SK-N-SH (cell line): ENCODE measurements around the gene TMEM144. TPM values are rescaled to one million over a fixed set of nuclear protein-coding genes. Genes with fewer than 3 reads are reported as not detected.

Experiments
- CTCF ChIA-PET: fragments of 300-600, 350-600 bp; formaldehyde crosslinking; extraction: SDS; loops from one replicate; lab custom pipeline; 2021; lab: Yijun Ruan, JAX
- POLR2A ChIA-PET: fragments of 350-600 bp; sonication (Branson Sonifier 250); formaldehyde crosslinking; extraction: SDS; loops from one replicate; lab custom pipeline; 2020; ENCODE audit warnings: antibody characterized with exemption, inconsistent platforms; lab: Yijun Ruan, JAX
- DNase-seq: peaks from one replicate; pipeline ENCODE4 v3.0.0; 2012
- H2AFZ ChIP-seq: fragments of 200-600 bp; sonication (generic); 2 replicates; pipeline ENCODE4 v1.8.1; 2016; ENCODE audit warnings: antibody characterized with exemption, mild to moderate bottlenecking, low read depth
- H3F3A ChIP-seq: fragments of 200-600 bp; sonication (generic); replicated peaks from 2 replicates; pipeline ENCODE3; 2016; ENCODE audit warnings: antibody characterized with exemption, mild to moderate bottlenecking; ENCODE audit not compliant: insufficient read depth
- H3K27ac ChIP-seq, 2 experiments: fragments of 200-500 bp in 1 of 2; fragments of 200-600 bp in 1 of 2; sonication (Bioruptor generic) in 1 of 2; sonication (generic), shearing (Covaris generic) in 1 of 2; 2 replicates each; pipeline versions ENCODE4 v1.5.1 to v1.6.1; 2014 to 2016; ENCODE audit warnings: low read depth in 2 of 2, inconsistent platforms in 1 of 2, low read length in 1 of 2, mild to moderate bottlenecking in 1 of 2, mixed read lengths in 1 of 2
- H3K27me3 ChIP-seq: fragments of 200-600 bp; sonication (generic), shearing (Covaris generic); 2 replicates; pipeline ENCODE4 v1.6.1; 2016; ENCODE audit warnings: mixed run types; ENCODE audit not compliant: insufficient read depth
- H3K36me3 ChIP-seq, 2 experiments: fragments of 200-500 bp in 1 of 2; fragments of 200-600 bp in 1 of 2; sonication (Bioruptor generic) in 1 of 2; sonication (generic) in 1 of 2; replicated peaks in 1 of 2; 2 replicates each; pipeline versions ENCODE3 to v1.5.1; 2014 to 2016; ENCODE audit warnings: low read length in 1 of 2, mild to moderate bottlenecking in 1 of 2; ENCODE audit not compliant: insufficient read depth in 2 of 2, control insufficient read depth in 1 of 2
- H3K4me1 ChIP-seq, 2 experiments: fragments of 200-500 bp in 1 of 2; fragments of 200-600 bp in 1 of 2; sonication (Bioruptor generic) in 1 of 2; sonication (generic), shearing (Covaris generic) in 1 of 2; 2 replicates each; pipeline versions ENCODE4 v1.5.1 to v1.6.1; 2014 to 2016; ENCODE audit warnings: low read depth in 1 of 2, low read length in 1 of 2, mixed run types in 1 of 2; ENCODE audit not compliant: insufficient read depth in 2 of 2, control insufficient read depth in 1 of 2
- H3K4me2 ChIP-seq: fragments of 200-600 bp; sonication (generic), shearing (Covaris generic); 2 replicates; pipeline ENCODE4 v1.6.1; 2017; ENCODE audit warnings: mixed run types
- H3K4me3 ChIP-seq, 2 experiments: fragments of 200-500 bp in 1 of 2; fragments of 200-600 bp in 1 of 2; sonication (Bioruptor generic) in 1 of 2; sonication (generic), shearing (Covaris generic) in 1 of 2; 2 replicates each; pipeline versions ENCODE4 v1.5.1 to v1.8.1; 2014 to 2016; ENCODE audit warnings: low read depth in 2 of 2, inconsistent platforms in 1 of 2, low read length in 1 of 2, mild to moderate bottlenecking in 1 of 2, mixed read lengths in 1 of 2, moderate library complexity in 1 of 2
- H3K79me2 ChIP-seq: fragments of 200-600 bp; sonication (generic); 2 replicates; pipeline ENCODE4 v1.8.1; 2017; ENCODE audit warnings: mild to moderate bottlenecking; ENCODE audit not compliant: insufficient read depth
- H3K9ac ChIP-seq: fragments of 200-600 bp; sonication (generic); 2 replicates; pipeline ENCODE4 v1.6.1; 2017; ENCODE audit warnings: mixed run types
- H3K9me2 ChIP-seq: fragments of 200-600 bp; sonication (generic); 2 replicates; pipeline ENCODE4 v1.6.1; 2017; ENCODE audit warnings: mixed run types
- H3K9me3 ChIP-seq: fragments of 200-600 bp; sonication (generic); 2 replicates; pipeline ENCODE4 v1.6.1; 2017; ENCODE audit warnings: mixed run types, mild to moderate bottlenecking, moderate library complexity
- H4K20me1 ChIP-seq: fragments of 200-600 bp; sonication (generic); 2 replicates; pipeline ENCODE4 v1.6.1; 2017; ENCODE audit warnings: mild to moderate bottlenecking, mixed run types; ENCODE audit not compliant: insufficient read depth
- CHD2 ChIP-seq: fragments of 150-350 bp; IDR thresholded peaks from 2 replicates; pipeline ENCODE4 v1.6.1; 2018; ENCODE audit warnings: low read length; ENCODE audit not compliant: partially characterized antibody
- ELF1 ChIP-seq: IDR thresholded peaks from 2 replicates; pipeline ENCODE4 v1.4.0; 2012
- EP300 ChIP-seq, 2 experiments: IDR thresholded peaks; 2 replicates each; pipeline versions ENCODE4 v1.4.0 to v1.6.1; 2012; ENCODE audit warnings: borderline replicate concordance in 1 of 2, low read depth in 1 of 2, low read length in 1 of 2
- EZH2phosphoT487 ChIP-seq: fragments of 200-600 bp; sonication (generic); IDR thresholded peaks from 2 replicates; pipeline ENCODE4 v1.6.1; 2017; ENCODE audit warnings: low read depth, mixed run types, mild to moderate bottlenecking, antibody characterized with exemption, moderate library complexity, borderline replicate concordance
- FOSL2 ChIP-seq: IDR thresholded peaks from 2 replicates; pipeline ENCODE4 v1.4.0; 2012; ENCODE audit warnings: low read depth, mild to moderate bottlenecking, moderate library complexity, borderline replicate concordance
- FOXM1 ChIP-seq: IDR thresholded peaks from 2 replicates; pipeline ENCODE4 v1.4.0; 2012; ENCODE audit warnings: low read depth, mild to moderate bottlenecking
- GATA2 ChIP-seq: sonication (generic); formaldehyde crosslinking; IDR thresholded peaks from 2 replicates; pipeline ENCODE4 v1.5.0; 2020; ENCODE audit warnings: mild to moderate bottlenecking, missing genetic modification reagents
- JUND ChIP-seq: IDR thresholded peaks from 2 replicates; pipeline ENCODE4 v1.4.0; 2012
- MAX ChIP-seq: IDR thresholded peaks from 2 replicates; pipeline ENCODE4 v1.4.0; 2012; ENCODE audit warnings: low read depth
- MEF2A ChIP-seq: IDR thresholded peaks from 2 replicates; pipeline ENCODE4 v1.4.0; 2012; ENCODE audit warnings: low read depth, borderline replicate concordance
- NRF1 ChIP-seq: IDR thresholded peaks from 2 replicates; pipeline ENCODE4 v1.6.1; 2012; ENCODE audit warnings: low read depth, mild to moderate bottlenecking, low read length
- PBX3 ChIP-seq: IDR thresholded peaks from 2 replicates; pipeline ENCODE4; 2012
- POLR2AphosphoS5 ChIP-seq: IDR thresholded peaks from 2 replicates; pipeline ENCODE4 v1.6.1; 2012; ENCODE audit warnings: low read depth, low read length
- RCOR1 ChIP-seq: fragments of 150-350 bp; IDR thresholded peaks from 2 replicates; pipeline ENCODE4 v1.6.1; 2017; ENCODE audit warnings: antibody characterized with exemption, low read length
- REST ChIP-seq: IDR thresholded peaks from 2 replicates; pipeline ENCODE4 v1.6.1; 2012; ENCODE audit warnings: mild to moderate bottlenecking, low read depth, low read length, moderate library complexity
- SMC3 ChIP-seq: IDR thresholded peaks from 2 replicates; pipeline ENCODE4 v1.6.1; 2012; ENCODE audit warnings: low read depth, low read length, improper control_type of control experiment
- USF2 ChIP-seq: fragments of 150-350 bp; IDR thresholded peaks from 2 replicates; pipeline ENCODE4 v1.6.1; 2017; ENCODE audit warnings: antibody characterized with exemption, low read length, low read depth, borderline replicate concordance
- ZBTB33 ChIP-seq: IDR thresholded peaks from 2 replicates; pipeline ENCODE4 v1.4.0; 2012; ENCODE audit warnings: low read depth, borderline replicate concordance
- WGBS: methylation state at CpG from one replicate; pipeline ENCODE4 v1.1.6; 2017; ENCODE audit warnings: low lambda C conversion rate; 5-methylcytosine and 5-hydroxymethylcytosine counted together
- polyA plus RNA-seq, 3 experiments: library from polyadenylated mRNA; depleted of rRNA; stranded (reverse); fragments of >200 nt; gene quantifications; 2 replicates each; pipeline ENCODE4 v1.2.3, GENCODE V29; 2012
- TF ChIP-seq, protein P1 (sequence below): IDR thresholded peaks from 2 replicates; pipeline ENCODE4 v1.4.0; 2012; ENCODE audit warnings: low read depth, borderline replicate concordance
- TF ChIP-seq, protein P2 (sequence below): fragments of 200-600 bp; sonication (generic); IDR thresholded peaks from 2 replicates; pipeline ENCODE4 v1.6.1; 2017; ENCODE audit warnings: antibody characterized with exemption, mild to moderate bottlenecking, moderate library complexity

Gene TMEM144
- polyA plus RNA-seq, 1 of the 3 experiments (the other 2 are of a cell fraction), result not detected

DNA sequence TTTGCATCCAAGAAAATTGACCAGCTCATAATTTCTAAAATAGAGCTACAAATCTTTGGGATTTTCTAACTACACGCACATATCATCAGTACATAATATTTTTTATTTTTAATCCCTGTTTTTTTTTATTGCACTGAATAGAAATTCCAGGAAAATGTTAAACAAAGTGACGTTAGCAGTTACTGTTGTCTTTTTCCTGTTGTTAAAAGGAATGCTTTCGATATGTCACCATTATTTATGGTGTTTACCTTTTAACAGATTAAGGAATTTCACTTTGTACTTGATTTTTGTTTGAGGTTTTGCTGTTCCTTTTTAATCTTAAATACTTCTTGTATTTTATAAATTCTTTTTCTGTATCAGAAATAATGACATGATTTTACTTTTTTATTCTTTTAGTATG lies 89.7 kb downstream of the TMEM144 start:
- no peaks in the 10 kb centered on the region for H3K9me3 ChIP-seq
- no peak overlapping the region for H3K4me2 ChIP-seq
- no peak for DNase-seq
- no peak overlapping the region for H2AFZ ChIP-seq
- no peaks in the 10 kb centered on the region for H3K79me2 ChIP-seq
- no peak overlapping the region for H3K9ac ChIP-seq
- no peaks in the 10 kb centered on the region for H3F3A ChIP-seq
- 28% methylated on average over 3 of the region's 3 CpGs for WGBS
- H3K4me3 ChIP-seq, result no peak overlapping the region
- CTCF ChIA-PET, result no interaction called here
- no peaks in the 10 kb centered on the region for H3K36me3 ChIP-seq
- H3K27ac ChIP-seq, result peak overlapping the region in 1 of 2 experiments; percentile 95; a peak in 2 of 4 replicates
- POLR2A ChIA-PET, result no interaction called here
- no peaks in the 10 kb centered on the region for H3K27me3 ChIP-seq
- H4K20me1 ChIP-seq, result no peaks in the 10 kb centered on the region
- H3K9me2 ChIP-seq, result no peaks in the 10 kb centered on the region
- TF ChIP-seq REST (no peak), SMC3 (no peak), NRF1 (no peak), PBX3 (no peak), ZBTB33 (no peak), FOSL2 (no peak), MEF2A (no peak), POLR2AphosphoS5 (no peak), MAX (no peak), JUND (no peak), EP300 (IDR thresholded peaks at IDR 0.05; ENCODE audit: borderline replicate concordance in 1 of 2, low read depth in 1 of 2, low read length in 1 of 2) (no peak), CHD2 (no peak), EZH2phosphoT487 (no peak), USF2 (no peak), RCOR1 (no peak), ELF1 (no peak), FOXM1 (no peak), GATA2 (no peak)
- TF ChIP-seq, protein P1, sequence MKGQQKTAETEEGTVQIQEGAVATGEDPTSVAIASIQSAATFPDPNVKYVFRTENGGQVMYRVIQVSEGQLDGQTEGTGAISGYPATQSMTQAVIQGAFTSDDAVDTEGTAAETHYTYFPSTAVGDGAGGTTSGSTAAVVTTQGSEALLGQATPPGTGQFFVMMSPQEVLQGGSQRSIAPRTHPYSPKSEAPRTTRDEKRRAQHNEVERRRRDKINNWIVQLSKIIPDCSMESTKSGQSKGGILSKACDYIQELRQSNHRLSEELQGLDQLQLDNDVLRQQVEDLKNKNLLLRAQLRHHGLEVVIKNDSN, result no peak
- TF ChIP-seq, protein P2, sequence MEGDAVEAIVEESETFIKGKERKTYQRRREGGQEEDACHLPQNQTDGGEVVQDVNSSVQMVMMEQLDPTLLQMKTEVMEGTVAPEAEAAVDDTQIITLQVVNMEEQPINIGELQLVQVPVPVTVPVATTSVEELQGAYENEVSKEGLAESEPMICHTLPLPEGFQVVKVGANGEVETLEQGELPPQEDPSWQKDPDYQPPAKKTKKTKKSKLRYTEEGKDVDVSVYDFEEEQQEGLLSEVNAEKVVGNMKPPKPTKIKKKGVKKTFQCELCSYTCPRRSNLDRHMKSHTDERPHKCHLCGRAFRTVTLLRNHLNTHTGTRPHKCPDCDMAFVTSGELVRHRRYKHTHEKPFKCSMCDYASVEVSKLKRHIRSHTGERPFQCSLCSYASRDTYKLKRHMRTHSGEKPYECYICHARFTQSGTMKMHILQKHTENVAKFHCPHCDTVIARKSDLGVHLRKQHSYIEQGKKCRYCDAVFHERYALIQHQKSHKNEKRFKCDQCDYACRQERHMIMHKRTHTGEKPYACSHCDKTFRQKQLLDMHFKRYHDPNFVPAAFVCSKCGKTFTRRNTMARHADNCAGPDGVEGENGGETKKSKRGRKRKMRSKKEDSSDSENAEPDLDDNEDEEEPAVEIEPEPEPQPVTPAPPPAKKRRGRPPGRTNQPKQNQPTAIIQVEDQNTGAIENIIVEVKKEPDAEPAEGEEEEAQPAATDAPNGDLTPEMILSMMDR, result no peak
- H3K4me1 ChIP-seq, result peaks cover 0 to 15% of the 10 kb centered on the region in 2 experiments; a peak in 2 of 4 replicates
